Activated naive CD4-positive, alpha-beta T cell treated with anti-CD3 and anti-CD28 coated beads for 36 hours (primary cell): ENCODE results near the gene CLEC18C. TPM values are rescaled to one million over a fixed set of nuclear protein-coding genes. Genes with fewer than 3 reads are reported as not detected.
"Not testable (repeated sequence)": the region's sequence is repeated elsewhere in the genome, so short reads cannot be mapped to it uniquely, and the experiment has no call there.

Source experiments
- CTCF ChIA-PET: fragments of 350-600 bp; sonication (Branson Sonifier 250); formaldehyde crosslinking; loops from one replicate; lab custom pipeline; 2021; ENCODE audit warnings: antibody characterized with exemption; lab: Charles Lee
- DNase-seq: peaks from one replicate; pipeline ENCODE4 v3.0.0-alpha.2; 2020
- H3K27ac Mint-ChIP-seq: one replicate; pipeline ENCODE4 v1.8.0; 2021; ENCODE audit warnings: mild to moderate bottlenecking, mixed read lengths
- H3K27me3 Mint-ChIP-seq: one replicate; pipeline ENCODE4 v1.8.0; 2021; ENCODE audit warnings: low read depth, mixed read lengths
- H3K36me3 Mint-ChIP-seq: one replicate; pipeline ENCODE4 v1.8.0; 2021; ENCODE audit warnings: low read depth, mixed read lengths
- H3K4me1 Mint-ChIP-seq: one replicate; pipeline ENCODE4 v1.8.0; 2021; ENCODE audit warnings: low read depth, mixed read lengths
- H3K4me3 Mint-ChIP-seq: one replicate; pipeline ENCODE4 v1.8.0; 2021; ENCODE audit warnings: mild to moderate bottlenecking, moderate library complexity, mixed read lengths
- H3K9me3 Mint-ChIP-seq: one replicate; pipeline ENCODE4 v1.8.0; 2021; ENCODE audit warnings: mixed read lengths
- intact Hi-C: fragments of 100-400 bp; cut with micrococcal nuclease; formaldehyde crosslinking; loops from one replicate; pipeline ENCODE4 v1.15.1; 2023
- total RNA-seq, 2 experiments: library from RNA; stranded (reverse); gene quantifications; one replicate each; pipeline ENCODE4 v1.2.3, GENCODE V29; 2021

Gene CLEC18C
- total RNA-seq, 2 experiments from 2014 or later, result 0.27 to 0.31 TPM

DNA sequence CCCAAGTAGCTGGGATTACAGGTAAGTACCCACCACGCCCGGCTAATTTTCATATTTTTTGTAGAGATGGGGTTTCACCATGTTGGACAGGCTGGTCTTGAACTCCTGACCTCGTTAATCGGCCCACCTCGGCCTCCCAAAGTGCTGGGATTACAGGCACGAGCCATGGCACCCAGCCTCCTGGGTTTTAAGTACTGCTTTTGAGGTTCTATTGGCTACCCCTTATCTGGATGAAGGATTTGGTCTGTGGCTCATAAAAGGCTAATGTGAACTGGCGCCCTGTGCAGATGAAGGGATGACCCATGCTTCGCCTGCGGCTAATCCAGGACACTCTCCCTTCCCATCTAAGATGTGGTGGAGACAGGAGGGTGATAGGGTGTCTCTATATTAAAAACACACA, 25.6 kb downstream of the CLEC18C start:
- H3K4me3 Mint-ChIP-seq, CTCF ChIA-PET, intact Hi-C loops, H3K4me1 Mint-ChIP-seq, H3K27ac Mint-ChIP-seq, DNase-seq, H3K9me3 Mint-ChIP-seq, H3K36me3 Mint-ChIP-seq, H3K27me3 Mint-ChIP-seq: not testable (repeated sequence)

DNA sequence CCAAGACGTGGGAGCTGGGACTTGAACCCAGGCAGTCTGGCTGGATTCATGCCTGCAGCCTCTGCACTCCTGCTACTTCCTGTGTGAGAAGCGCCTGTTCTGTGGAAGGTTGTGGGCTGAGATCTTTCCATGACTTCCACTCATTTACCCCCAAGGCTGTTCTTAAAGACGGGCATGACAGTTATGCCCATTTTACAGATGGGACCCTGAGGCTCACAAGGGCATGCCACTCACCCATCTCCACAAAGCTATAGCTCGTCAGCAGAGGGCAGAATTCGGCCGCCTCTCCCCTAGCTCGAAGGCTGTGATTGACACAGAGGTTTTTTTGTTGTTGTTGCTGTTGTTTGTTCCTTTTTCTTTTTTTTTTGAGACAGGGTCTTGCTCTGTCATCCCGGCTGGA, 26.5 kb downstream of the CLEC18C start:
- H3K27ac Mint-ChIP-seq, H3K4me1 Mint-ChIP-seq, H3K9me3 Mint-ChIP-seq, CTCF ChIA-PET, intact Hi-C loops, H3K4me3 Mint-ChIP-seq, H3K36me3 Mint-ChIP-seq, H3K27me3 Mint-ChIP-seq, DNase-seq: not testable (repeated sequence)

DNA sequence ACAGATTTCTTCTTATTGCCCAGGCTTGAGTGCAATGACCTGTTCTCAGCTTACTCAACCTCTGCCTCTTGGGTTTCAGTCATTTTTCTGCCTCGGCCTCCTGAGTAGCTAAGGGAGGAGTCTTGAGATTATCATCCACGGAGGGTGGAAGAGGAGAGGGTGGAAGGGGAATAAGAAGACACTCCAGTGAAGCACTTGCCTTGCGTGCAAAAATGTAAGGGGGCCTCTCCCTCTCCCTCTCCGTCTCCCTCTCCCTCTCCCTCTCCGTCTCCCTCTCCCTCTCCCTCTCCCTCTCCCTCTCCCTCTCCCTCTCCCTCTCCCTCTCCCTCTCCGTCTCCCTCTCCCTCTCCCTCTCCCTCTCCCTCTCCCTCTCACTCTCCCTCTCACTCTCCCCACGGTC, 29.9 kb downstream of the CLEC18C start:
- H3K9me3 Mint-ChIP-seq, H3K27ac Mint-ChIP-seq, H3K4me3 Mint-ChIP-seq, DNase-seq, H3K27me3 Mint-ChIP-seq, H3K4me1 Mint-ChIP-seq, intact Hi-C loops, CTCF ChIA-PET: not testable (repeated sequence)
- peaks cover 13% of the 10 kb centered on the region for H3K36me3 Mint-ChIP-seq

- H3K4me3 Mint-ChIP-seq, H3K4me1 Mint-ChIP-seq, CTCF ChIA-PET, H3K27ac Mint-ChIP-seq, H3K9me3 Mint-ChIP-seq, intact Hi-C loops, DNase-seq, H3K27me3 Mint-ChIP-seq: not testable (repeated sequence)
- peaks cover 13% of the 10 kb centered on the region for H3K36me3 Mint-ChIP-seq
These were observed 30.4 kb downstream of the CLEC18C start for GRCh38 chr16:70204010-70204409.

- CTCF ChIA-PET, result interaction anchor here (0.6 kb wide), 1 partner anchor 292 kb away, joined by 3 read pairs; no protein-coding TSS in a partner anchor
- DNase-seq, H3K9me3 Mint-ChIP-seq, H3K4me1 Mint-ChIP-seq, intact Hi-C loops, H3K27me3 Mint-ChIP-seq, H3K4me3 Mint-ChIP-seq, H3K27ac Mint-ChIP-seq: not testable (repeated sequence)
- H3K36me3 Mint-ChIP-seq, result peaks cover 17% of the 10 kb centered on the region
These were observed 31.2 kb downstream of the CLEC18C start for GRCh38 chr16:70204668-70205405.

DNA sequence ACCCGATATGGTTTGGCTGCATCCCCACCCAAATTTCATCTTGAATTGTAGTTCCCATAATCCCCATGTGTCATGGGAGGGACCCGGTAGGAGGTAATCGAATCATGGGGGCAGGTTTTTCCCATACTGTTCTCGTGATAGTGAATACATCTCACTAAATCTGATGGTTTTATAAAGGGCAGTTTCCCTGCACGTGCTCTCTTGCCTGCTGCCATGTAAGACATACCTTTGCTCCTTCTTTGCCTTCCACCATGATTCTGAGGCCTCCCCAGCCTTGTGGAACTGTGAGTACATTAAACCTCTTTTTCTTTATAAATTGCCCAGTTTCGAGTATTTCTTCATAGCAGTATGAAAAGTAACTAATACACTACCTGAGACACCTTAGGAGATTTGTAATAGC, 32.8 kb downstream of the CLEC18C start:
- DNase-seq, intact Hi-C loops, CTCF ChIA-PET, H3K9me3 Mint-ChIP-seq, H3K27ac Mint-ChIP-seq, H3K27me3 Mint-ChIP-seq, H3K4me3 Mint-ChIP-seq, H3K4me1 Mint-ChIP-seq: not testable (repeated sequence)
- peaks cover 21% of the 10 kb centered on the region for H3K36me3 Mint-ChIP-seq

DNA sequence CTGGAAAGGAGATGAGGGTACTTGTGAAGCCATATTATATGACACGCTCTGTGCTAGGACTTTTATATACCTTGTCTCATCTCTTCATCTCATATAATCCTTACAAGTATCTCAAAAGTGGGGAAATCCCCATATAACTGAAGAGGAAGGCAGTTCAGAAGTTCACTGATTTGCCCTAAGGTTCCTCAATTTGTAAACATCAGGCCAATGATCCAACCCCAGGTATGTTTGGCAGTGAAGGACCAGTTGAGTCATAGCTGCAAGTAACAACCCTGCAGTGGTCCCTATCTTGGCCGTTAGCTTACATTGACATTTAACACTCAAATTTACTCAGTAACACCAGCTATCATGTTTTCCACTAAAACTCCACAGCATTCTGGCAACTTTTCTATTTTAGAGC, 45.0 kb downstream of the CLEC18C start:
- H3K9me3 Mint-ChIP-seq, H3K27me3 Mint-ChIP-seq, intact Hi-C loops: not testable (repeated sequence)

GRCh38 chr16:70222574-70222973, 49.0 kb downstream of the CLEC18C start:
- peak; percentile 51 for DNase-seq
- Mint-ChIP-seq H3K27ac (peak overlapping the region; percentile 62), H3K36me3 (peaks cover 18% of the 10 kb centered on the region), H3K4me1 (peaks cover 27% of the 10 kb centered on the region)
- intact Hi-C loops, H3K9me3 Mint-ChIP-seq, CTCF ChIA-PET, H3K27me3 Mint-ChIP-seq, H3K4me3 Mint-ChIP-seq: not testable (repeated sequence)

More for the DNA sequence above, 45.0 kb downstream of the CLEC18C start:
- CTCF ChIA-PET, H3K4me3 Mint-ChIP-seq, H3K27ac Mint-ChIP-seq, DNase-seq: not testable (repeated sequence)
- Mint-ChIP-seq H3K4me1 (peaks cover 12% of the 10 kb centered on the region), H3K36me3 (peaks cover 16% of the 10 kb centered on the region)

- CTCF ChIA-PET, H3K4me3 Mint-ChIP-seq, intact Hi-C loops, H3K27me3 Mint-ChIP-seq, H3K9me3 Mint-ChIP-seq, DNase-seq: not testable (repeated sequence)
- Mint-ChIP-seq H3K27ac (peak overlapping the region; percentile 72), H3K4me1 (peaks cover 28% of the 10 kb centered on the region), H3K36me3 (peaks cover 19% of the 10 kb centered on the region)
These were observed 49.6 kb downstream of the CLEC18C start for GRCh38 chr16:70223216-70223615.

- H3K27me3 Mint-ChIP-seq, H3K27ac Mint-ChIP-seq, intact Hi-C loops, CTCF ChIA-PET, H3K4me3 Mint-ChIP-seq, DNase-seq, H3K9me3 Mint-ChIP-seq: not testable (repeated sequence)
- Mint-ChIP-seq H3K36me3 (peaks cover 18% of the 10 kb centered on the region), H3K4me1 (peaks cover 28% of the 10 kb centered on the region)
These were observed 50.5 kb downstream of the CLEC18C start for GRCh38 chr16:70223971-70224513.

DNA sequence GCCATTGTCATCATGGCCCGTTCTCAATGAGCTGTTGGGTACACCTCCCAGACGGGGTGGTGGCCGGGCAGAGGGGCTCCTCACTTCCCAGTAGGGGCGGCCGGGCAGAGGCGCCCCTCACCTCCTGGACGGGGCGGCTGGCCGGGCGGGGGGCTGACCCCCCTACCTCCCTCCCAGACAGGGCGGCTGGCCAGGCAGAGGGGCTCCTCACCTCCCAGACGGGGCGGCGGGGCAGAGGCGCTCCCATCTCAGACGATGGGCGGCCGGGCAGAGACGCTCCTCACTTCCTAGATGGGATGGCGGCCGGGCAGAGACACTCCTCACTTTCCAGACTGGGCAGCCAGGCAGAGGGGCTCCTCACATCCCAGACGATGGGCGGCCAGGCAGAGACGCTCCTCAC, 51.1 kb downstream of the CLEC18C start:
- peaks cover 18% of the 10 kb centered on the region for H3K36me3 Mint-ChIP-seq
- DNase-seq, H3K27me3 Mint-ChIP-seq, H3K4me3 Mint-ChIP-seq, CTCF ChIA-PET, H3K27ac Mint-ChIP-seq, intact Hi-C loops, H3K9me3 Mint-ChIP-seq: not testable (repeated sequence)
- H3K4me1 Mint-ChIP-seq, result peaks cover 28% of the 10 kb centered on the region

DNA sequence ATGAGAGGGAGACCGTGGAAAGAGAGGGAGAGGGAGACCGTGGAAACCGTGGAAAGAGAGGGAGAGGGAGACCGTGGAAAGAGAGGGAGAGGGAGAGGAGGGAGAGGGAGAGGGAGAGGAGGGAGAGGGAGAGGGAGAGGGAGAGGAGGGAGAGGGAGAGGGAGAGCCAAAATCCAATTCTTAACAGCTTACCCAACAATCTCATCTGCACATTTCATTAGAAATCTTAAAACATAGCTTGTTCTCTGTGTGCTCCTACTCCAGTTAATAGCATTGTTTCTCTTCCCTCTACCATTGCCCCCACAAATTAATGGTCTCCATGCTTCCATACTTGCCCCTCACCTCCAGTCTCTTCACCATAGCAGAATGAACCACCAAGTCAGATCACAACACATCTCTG, 51.8 kb downstream of the CLEC18C start:
- H3K9me3 Mint-ChIP-seq, H3K27me3 Mint-ChIP-seq, intact Hi-C loops, DNase-seq, H3K4me3 Mint-ChIP-seq, CTCF ChIA-PET: not testable (repeated sequence)
- Mint-ChIP-seq H3K4me1 (peaks cover 28% of the 10 kb centered on the region), H3K27ac (peak overlapping the region; percentile 70), H3K36me3 (peaks cover 16% of the 10 kb centered on the region)

DNA sequence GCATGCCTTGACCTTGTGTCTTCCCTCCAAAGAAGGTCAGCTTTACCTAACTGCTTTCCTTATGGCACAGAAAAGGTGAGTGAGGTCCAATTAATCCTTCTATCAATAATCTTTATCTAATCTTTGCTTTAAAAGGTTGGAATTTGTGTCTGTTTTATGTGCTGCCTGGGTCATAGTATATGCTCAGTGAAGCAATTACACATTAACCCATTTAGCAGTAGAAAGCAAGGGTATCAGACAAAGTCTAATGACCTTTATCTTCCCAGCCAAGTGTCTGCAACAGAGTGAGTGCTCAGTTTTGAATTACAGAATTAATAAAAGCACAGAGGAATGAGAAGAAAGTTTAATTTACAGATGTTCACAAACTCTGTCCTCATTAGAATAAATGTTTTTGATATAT, 52.4 kb downstream of the CLEC18C start:
- Mint-ChIP-seq H3K27ac (peak overlapping the region; percentile 81), H3K4me1 (peaks cover 28% of the 10 kb centered on the region), H3K36me3 (peaks cover 16% of the 10 kb centered on the region)
- DNase-seq, CTCF ChIA-PET, H3K4me3 Mint-ChIP-seq, H3K9me3 Mint-ChIP-seq, intact Hi-C loops, H3K27me3 Mint-ChIP-seq: not testable (repeated sequence)
